Measurements from ENCODE around the gene JMJD8. TPM values are rescaled to one million over a fixed set of nuclear protein-coding genes. Genes with fewer than 3 reads are reported as not detected.

Gene JMJD8
- total and polyA plus RNA-seq, 9 of the 15 experiments (the other 6 are each of a cell fraction or from before 2014, with no cell fraction given), result 1.2 to 50.6 (median 29.3) TPM

- TF ChIP-seq REST (IDR thresholded peaks at IDR 0.05; ENCODE audit: borderline replicate concordance) (peak; percentile 99), REST (CRISPR knock-in tag; IDR thresholded peaks at IDR 0.05; ENCODE audit: low read depth) (peak; percentile 99), NRF1 (conservative IDR thresholded peaks at IDR 0.05 in 1 of 2, IDR thresholded peaks at IDR 0.05 in 1 of 2) (no peak), CC2D1A (IDR thresholded peaks at IDR 0.05) (no peak), ZBTB43 (CRISPR knock-in tag; IDR thresholded peaks at IDR 0.05) (0 out of 2 replicates have a peak, but pooled peaks have one; percentile 63), ZNF174 (CRISPR knock-in tag; IDR thresholded peaks at IDR 0.05) (no peak), DIDO1 (tag; IDR thresholded peaks at IDR 0.05; ENCODE audit: low read depth) (no peak), BRCA1 (IDR thresholded peaks at IDR 0.05) (no peak), BRCA1 (CRISPR knock-in tag; IDR thresholded peaks at IDR 0.05) (no peak), ZNF41 (CRISPR knock-in tag; conservative IDR thresholded peaks at IDR 0.05) (no peak), MCM3 (IDR thresholded peaks at IDR 0.05) (no peak), HNRNPUL1 (IDR thresholded peaks at IDR 0.05; ENCODE audit: low read length) (no peak), GATA2 (CRISPR knock-in tag; IDR thresholded peaks at IDR 0.05) (no peak), ERF (CRISPR knock-in tag; IDR thresholded peaks at IDR 0.05) (no peak), MIER1 (IDR thresholded peaks at IDR 0.05; ENCODE audit: low read depth) (peak; percentile 80; the same call in 1 of the 2 replicates), ZNF253 (CRISPR knock-in tag; conservative IDR thresholded peaks at IDR 0.05) (no peak), THRB (CRISPR knock-in tag; conservative IDR thresholded peaks at IDR 0.05) (no peak)
Observed at GRCh38 chr16:700684-701584, 16.8 kb upstream of the JMJD8 start (continued).

All from K562 (cell line).